ENCODE results near the gene ZNF496. TPM values are rescaled to one million over a fixed set of nuclear protein-coding genes. Genes with fewer than 3 reads are reported as not detected.

The ZNF496 gene
- total and polyA plus RNA-seq, 2 of the 4 experiments (the other 2 are of a cell fraction), result 11.7 to 16.2 TPM

- Histone ChIP-seq H2BK20ac (ENCODE audit: low read depth, low read length) (no peak overlapping the region), H3K23ac (ENCODE audit: low read depth, low read length) (no peak overlapping the region), H3K4me3 (ENCODE audit: insufficient read depth, low read depth, low read length) (no peak overlapping the region), H4K5ac (ENCODE audit: low read depth, low read length) (no peak overlapping the region), H3K9ac (ENCODE audit: low read depth, low read length) (no peak overlapping the region), H3K36me3 (ENCODE audit: control insufficient read depth, insufficient read depth, low read length) (no peaks in the 10 kb centered on the region), H2BK5ac (ENCODE audit: low read depth, low read length, poor library complexity, severe bottlenecking) (no peak overlapping the region), H2AK5ac (ENCODE audit: low read depth, low read length) (no peak overlapping the region), H3K79me1 (ENCODE audit: low read depth in 1 of 2, low read length in 2 of 2) (no peaks in the 10 kb centered on the region), H3K27ac (ENCODE audit: insufficient read depth, low read length) (no peak overlapping the region), H3K14ac (replicated peaks; ENCODE audit: low read depth, low read length) (no peak overlapping the region), H4K8ac (ENCODE audit: low read depth in 2 of 2, low read length in 2 of 2) (no peak overlapping the region), H3K56ac (ENCODE audit: extremely low read depth, insufficient read depth, low read length) (no peak overlapping the region), H4K91ac (ENCODE audit: insufficient read depth, low read depth, low read length) (no peak overlapping the region), H4K20me1 (ENCODE audit: insufficient read depth, low read length) (no peaks in the 10 kb centered on the region), H2BK15ac (ENCODE audit: low read depth, low read length) (no peak overlapping the region), H3K27me3 (ENCODE audit: control insufficient read depth, insufficient read depth, low read length) (no peaks in the 10 kb centered on the region), H3K4me1 (ENCODE audit: control insufficient read depth, insufficient read depth, low read length) (no peaks in the 10 kb centered on the region), H2BK120ac (ENCODE audit: low read depth, low read length) (no peak overlapping the region), H3K9me1 (ENCODE audit: insufficient read depth, low read length) (no peaks in the 10 kb centered on the region), H3K18ac (ENCODE audit: low read depth, low read length) (no peak overlapping the region), H3K4ac (ENCODE audit: low read depth, low read length) (no peak overlapping the region), H3K4me2 (ENCODE audit: low read depth, low read length) (no peak overlapping the region), H3K9me3 (ENCODE audit: control insufficient read depth, insufficient read depth, low read length) (peaks cover 5% of the 10 kb centered on the region; the same call in 1 of the 2 replicates), H2AFZ (replicated peaks; ENCODE audit: low read length, poor library complexity) (no peak overlapping the region), H2AK9ac (replicated peaks; ENCODE audit: low read depth, low read length, poor library complexity) (no peak overlapping the region)
- ChIA-PET POLR2A (ENCODE audit: unreplicated experiment) (no interaction called here), CTCF (no interaction called here)
- no TSS peak for BruUV-seq (replicated peaks)
- in situ Hi-C loops (cut with MboI; ENCODE audit: low sequenced_read_pairs) (no loop called here), dilution Hi-C loops (cut with HindIII; ENCODE audit: low sequenced_read_pairs, unreplicated experiment) (no loop called here), intact Hi-C loops (cut with micrococcal nuclease) (no loop called here)
- DNase-seq (no peak), ATAC-seq (ENCODE audit: low read depth) (no peak)
- TF ChIP-seq RFX5 (IDR thresholded peaks at IDR 0.05; ENCODE audit: low read depth, low read length), result no peak
- no peak for TF ChIP-seq MAFK (IDR thresholded peaks at IDR 0.05; ENCODE audit: low read depth, low read length)
- TF ChIP-seq MAZ (IDR thresholded peaks at IDR 0.05; ENCODE audit: borderline replicate concordance, low read depth, low read length), result no peak
- no peak for TF ChIP-seq CEBPB (IDR thresholded peaks at IDR 0.05; ENCODE audit: low read depth, low read length)
- TF ChIP-seq FOS (IDR thresholded peaks at IDR 0.05; ENCODE audit: low read depth, low read length), result no peak
- no CpG with 5 or more reads among the region's 6 CpGs for WGBS, 2 experiments (ENCODE audit: extremely low coverage in 2 of 2, insufficient read length in 1 of 2)
These were observed 43.3 kb downstream of the ZNF496 start for GRCh38 chr1:247288341-247288740.
